MCF 10A (cell line): ENCODE measurements around the gene RAB3B. TPM values are rescaled to one million over a fixed set of nuclear protein-coding genes. Genes with fewer than 3 reads are reported as not detected.

Experiments
- BruUV-seq: library from RNA; stranded (reverse); fragments of 400-500 nt; replicated peaks from 2 replicates; lab custom pipeline; 2021; lab: Mats Ljungman, UMichigan
- CTCF ChIA-PET: fragments of 300-600 bp; sonication (Branson Sonifier 250); formaldehyde crosslinking; extraction: SDS; loops from one replicate; lab custom pipeline; 2021; ENCODE audit warnings: antibody characterized with exemption, inconsistent platforms; lab: Yijun Ruan, JAX
- POLR2A ChIA-PET: fragments of 300-600, 350-650 bp; sonication (Branson Sonifier 250); formaldehyde crosslinking; extraction: SDS; loops from one replicate; lab custom pipeline; 2020; ENCODE audit warnings: antibody characterized with exemption, inconsistent platforms; lab: Yijun Ruan, JAX
- DNase-seq: peaks from one replicate; pipeline ENCODE4 v3.0.0-alpha.2; 2018; ENCODE audit not compliant: unreplicated experiment
- H3K27ac Mint-ChIP-seq: one replicate; pipeline ENCODE4 v1.8.0; 2022; ENCODE audit warnings: mild to moderate bottlenecking, low read depth, mixed read lengths; ENCODE audit not compliant: unreplicated experiment
- H3K27me3 Mint-ChIP-seq: one replicate; pipeline ENCODE4 v1.8.0; 2022; ENCODE audit warnings: mixed read lengths; ENCODE audit not compliant: insufficient read depth, unreplicated experiment
- H3K36me3 Mint-ChIP-seq: one replicate; pipeline ENCODE4 v1.8.0; 2022; ENCODE audit warnings: mild to moderate bottlenecking, moderate library complexity, mixed read lengths; ENCODE audit not compliant: insufficient read depth, unreplicated experiment
- H3K4me1 Mint-ChIP-seq: one replicate; pipeline ENCODE4 v1.8.0; 2022; ENCODE audit warnings: mixed read lengths; ENCODE audit not compliant: insufficient read depth, unreplicated experiment
- H3K4me3 Mint-ChIP-seq: one replicate; pipeline ENCODE4 v1.8.0; 2022; ENCODE audit warnings: mild to moderate bottlenecking, moderate library complexity, mixed read lengths; ENCODE audit not compliant: unreplicated experiment
- H3K9me3 Mint-ChIP-seq: one replicate; pipeline ENCODE4 v1.8.0; 2022; ENCODE audit warnings: mixed read lengths; ENCODE audit not compliant: unreplicated experiment
- CTCF ChIP-seq: fragments of 200-600 bp; IDR thresholded peaks from one replicate; pipeline ENCODE4 v1.8.0; 2022; ENCODE audit warnings: antibody characterized with exemption, mild to moderate bottlenecking; ENCODE audit not compliant: unreplicated experiment
- intact Hi-C: fragments of 100-400 bp; cut with micrococcal nuclease; formaldehyde crosslinking; loops from 2 replicates; pipeline ENCODE4 v1.14.1; 2022
- total RNA-seq: library from RNA; stranded (reverse); gene quantifications from 2 replicates; pipeline ENCODE4 v1.2.3, GENCODE V29; 2022

RAB3B gene
- total RNA-seq, 1 experiment from 2014 or later, result 0.05 TPM

DNA sequence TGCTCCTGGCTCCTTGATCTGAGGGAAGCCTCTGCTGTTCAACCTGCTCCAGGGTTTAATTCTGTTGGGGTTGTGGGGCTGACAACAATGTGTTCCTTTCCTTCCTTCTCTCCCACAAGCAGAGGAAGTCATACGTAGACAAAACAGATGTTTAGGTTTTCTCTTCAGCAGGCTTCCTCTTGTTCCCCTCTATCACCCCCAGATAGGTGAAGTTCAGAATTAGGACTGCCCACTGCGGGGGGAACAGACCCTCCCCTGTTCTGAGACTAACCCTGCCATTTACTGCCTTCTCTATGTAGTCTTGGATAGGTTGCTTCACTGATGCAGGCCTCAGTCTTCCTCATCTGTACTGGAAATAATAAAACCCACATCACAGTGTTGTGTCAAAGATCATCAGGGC is 82.0 kb downstream of the RAB3B start:
- no TSS peak for BruUV-seq

DNA sequence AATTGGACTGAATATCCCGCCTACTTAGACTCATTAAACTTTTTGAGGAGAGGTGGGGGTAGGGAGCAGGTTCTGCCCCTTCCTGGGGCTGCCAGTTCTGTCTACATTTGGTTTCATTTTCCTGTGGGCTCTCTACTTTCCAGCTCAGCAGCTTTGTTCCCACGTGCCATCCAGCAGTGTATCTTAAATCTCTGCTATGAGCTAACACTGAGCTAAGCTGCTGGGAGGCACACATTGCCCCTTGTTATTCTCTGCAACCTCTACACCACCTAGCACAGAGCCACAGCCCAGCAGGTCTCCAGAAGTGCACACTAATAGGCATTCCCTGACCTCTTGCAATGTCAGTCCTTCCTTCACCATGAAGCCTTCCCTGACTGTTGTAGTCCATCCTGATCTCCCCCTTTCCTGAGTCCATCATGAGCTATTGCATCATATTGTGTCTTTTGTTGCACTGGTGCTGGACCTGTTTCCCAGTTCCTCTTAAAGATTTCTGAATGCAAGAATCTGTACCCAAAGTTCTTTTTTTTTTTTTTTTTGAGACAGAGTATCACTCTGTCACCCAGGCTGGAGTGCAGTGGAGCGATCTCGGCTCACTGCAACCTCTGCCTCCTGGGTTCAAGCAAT is 83.3 kb downstream of the RAB3B start:
- TF ChIP-seq CTCF, result no peak
- CTCF ChIA-PET, result interaction anchor here (1.0 kb wide), 1 partner anchor 10 kb away, joined by 3 read pairs; no protein-coding TSS in a partner anchor
- peaks cover 8% of the 10 kb centered on the region for H3K4me1 Mint-ChIP-seq
- no peak overlapping the region for H3K27ac Mint-ChIP-seq
- no peaks in the 10 kb centered on the region for H3K9me3 Mint-ChIP-seq
- no peak overlapping the region for H3K4me3 Mint-ChIP-seq
- H3K27me3 Mint-ChIP-seq, result peaks cover 12% of the 10 kb centered on the region
- POLR2A ChIA-PET, result interaction anchor here (0.7 kb wide), 1 partner anchor 9 kb away, joined by 4 read pairs; no protein-coding TSS in a partner anchor
- no TSS peak for BruUV-seq
- intact Hi-C loops, result no loop called here
- DNase-seq, result no peak
- H3K36me3 Mint-ChIP-seq, result no peaks in the 10 kb centered on the region

More for the DNA sequence above, 82.0 kb downstream of the RAB3B start:
- TF ChIP-seq CTCF, result no peak
- intact Hi-C loops, result no loop called here
- no peak overlapping the region for H3K4me3 Mint-ChIP-seq
- no peak overlapping the region for H3K27ac Mint-ChIP-seq
- POLR2A ChIA-PET, result no interaction called here
- H3K9me3 Mint-ChIP-seq, result no peaks in the 10 kb centered on the region
- H3K36me3 Mint-ChIP-seq, result no peaks in the 10 kb centered on the region
- peaks cover 12% of the 10 kb centered on the region for H3K27me3 Mint-ChIP-seq
- DNase-seq, result no peak
- H3K4me1 Mint-ChIP-seq, result peaks cover 8% of the 10 kb centered on the region
- CTCF ChIA-PET, result interaction anchor here (1.0 kb wide), 1 partner anchor 9 kb away, joined by 4 read pairs; no protein-coding TSS in a partner anchor

DNA sequence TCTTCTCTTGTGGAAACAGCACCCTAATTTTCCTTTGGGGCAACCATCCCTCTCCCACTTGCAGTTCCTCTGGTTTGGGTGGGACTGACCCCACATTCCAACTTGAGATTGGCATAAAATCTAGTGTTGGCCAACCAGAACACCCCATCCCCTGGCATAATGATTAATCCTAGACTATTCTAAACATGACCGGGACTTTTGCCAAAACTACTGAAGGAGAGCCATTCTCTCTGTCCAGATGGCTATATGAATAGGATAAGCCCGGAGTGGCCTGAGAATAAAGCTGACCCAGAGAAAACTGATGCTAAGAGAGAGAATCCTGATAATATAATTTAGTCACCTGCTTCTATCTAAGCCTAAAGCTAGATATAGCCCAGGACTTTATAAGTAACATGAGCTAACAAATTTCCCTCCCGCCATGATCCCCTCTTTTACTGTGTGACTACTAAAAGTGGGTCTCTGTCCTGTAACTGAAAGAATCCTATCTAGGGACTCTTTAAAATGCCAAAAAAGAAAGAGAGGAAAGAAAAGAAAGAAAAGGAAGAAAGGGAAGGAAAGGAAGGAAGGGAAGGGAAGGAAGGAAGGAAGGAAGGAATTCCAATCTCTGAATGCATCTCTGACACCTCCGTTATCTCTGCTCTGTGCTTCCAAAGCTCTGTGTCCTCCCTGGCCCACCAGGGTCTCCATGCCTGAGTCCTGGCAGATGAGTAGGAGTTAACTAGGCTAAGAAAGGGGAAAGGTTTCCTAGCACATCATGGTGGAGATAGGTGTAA is 84.0 kb downstream of the RAB3B start:
- Mint-ChIP-seq H3K4me1 (peaks cover 8% of the 10 kb centered on the region), H3K27me3 (peaks cover 12% of the 10 kb centered on the region), H3K27ac (no peak overlapping the region), H3K4me3 (no peak overlapping the region), H3K36me3 (no peaks in the 10 kb centered on the region), H3K9me3 (no peaks in the 10 kb centered on the region)
- BruUV-seq, result no TSS peak
- intact Hi-C loops, result no loop called here
- ChIA-PET POLR2A (interaction anchor here (0.7 kb wide), 2 partner anchors 9 to 200 kb away, joined by 4 read pairs; no protein-coding TSS in a partner anchor), CTCF (interaction anchor here (0.6 to 1.0 kb wide), 3 partner anchors 9 to 20 kb away, joined by 3 read pairs; no protein-coding TSS in a partner anchor)
- no peak for TF ChIP-seq CTCF
- peak; percentile 55 for DNase-seq

DNA sequence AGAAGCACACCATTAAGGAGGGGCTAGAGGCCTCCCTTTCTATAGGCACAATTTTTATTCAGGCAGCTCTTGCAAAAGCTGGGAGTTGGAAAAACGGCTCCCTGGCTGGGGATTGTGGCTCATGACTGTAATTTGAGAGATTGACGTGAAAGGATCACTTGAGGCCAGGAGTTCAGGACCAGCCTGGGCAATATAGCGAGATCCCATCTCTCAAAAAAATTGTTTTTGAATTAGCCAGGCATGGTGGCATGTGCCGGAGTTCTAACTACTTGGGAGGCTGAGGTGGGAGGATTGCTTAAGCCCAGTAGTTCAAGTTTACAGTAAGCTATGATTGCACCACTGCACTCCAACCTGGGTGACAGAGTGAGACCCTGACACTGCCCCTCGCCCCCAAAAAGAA is 88.0 kb downstream of the RAB3B start:
- Mint-ChIP-seq H3K9me3 (no peaks in the 10 kb centered on the region), H3K27me3 (no peaks in the 10 kb centered on the region), H3K4me3 (no peak overlapping the region), H3K4me1 (peaks cover 21% of the 10 kb centered on the region), H3K36me3 (no peaks in the 10 kb centered on the region), H3K27ac (no peak overlapping the region)
- DNase-seq, result no peak
- no peak for TF ChIP-seq CTCF
- no TSS peak for BruUV-seq
- intact Hi-C loops, result no loop called here
- POLR2A ChIA-PET, result no interaction called here
- CTCF ChIA-PET, result interaction anchor here (1.1 kb wide), 1 partner anchor 99 kb away, joined by 3 read pairs; no protein-coding TSS in a partner anchor
